OCI-LY1 (cell line): ENCODE results near the gene CTSH.

Source experiments
- H2AFZ ChIP-seq: fragments of 200-600 bp; sonication (generic), shearing (Covaris generic); 2 replicates; pipeline ENCODE4 v1.6.0; 2014; ENCODE audit warnings: antibody characterized with exemption, mild to moderate bottlenecking, low read length
- H3F3A ChIP-seq: fragments of 200-600 bp; sonication (generic), shearing (Covaris generic); 2 replicates; pipeline ENCODE4 v1.6.0; 2014; ENCODE audit warnings: mild to moderate bottlenecking, antibody characterized with exemption, low read length, moderate library complexity; ENCODE audit not compliant: insufficient read depth
- H3K27ac ChIP-seq: fragments of 200-600 bp; sonication (generic); 2 replicates; pipeline ENCODE4 v1.5.1; 2014; ENCODE audit warnings: low read length, mixed run types, mild to moderate bottlenecking, low read depth; ENCODE audit not compliant: poor library complexity, severe bottlenecking
- H3K27me3 ChIP-seq: fragments of 200-600 bp; sonication (generic); 2 replicates; pipeline ENCODE4 v1.6.0; 2014; ENCODE audit warnings: antibody characterized with exemption, mild to moderate bottlenecking, low read length, moderate library complexity; ENCODE audit not compliant: insufficient read depth
- H3K36me3 ChIP-seq: fragments of 200-600 bp; sonication (generic); 2 replicates; pipeline ENCODE4 v1.6.1; 2014; ENCODE audit warnings: mild to moderate bottlenecking, antibody characterized with exemption, low read length, moderate library complexity, mixed read lengths; ENCODE audit not compliant: insufficient read depth
- H3K4me1 ChIP-seq: fragments of 200-600 bp; sonication (generic); 2 replicates; pipeline ENCODE4 v1.5.1; 2014; ENCODE audit warnings: mild to moderate bottlenecking, low read length, moderate library complexity; ENCODE audit not compliant: insufficient read depth, severe bottlenecking
- H3K4me2 ChIP-seq: fragments of 200-600 bp; sonication (generic), shearing (Covaris generic); 2 replicates; pipeline ENCODE4 v1.6.1; 2014; ENCODE audit warnings: low read length
- H3K4me3 ChIP-seq: fragments of 200-600 bp; sonication (generic); 2 replicates; pipeline ENCODE4 v1.5.1; 2014; ENCODE audit warnings: low read length, low read depth, mild to moderate bottlenecking, mixed read lengths; ENCODE audit not compliant: poor library complexity, severe bottlenecking
- H3K79me2 ChIP-seq: fragments of 200-600 bp; shearing (Covaris generic); 2 replicates; pipeline ENCODE4 v1.6.1; 2016; ENCODE audit warnings: mixed run types, low read length, mixed read lengths; ENCODE audit not compliant: insufficient read depth
- H3K9ac ChIP-seq: fragments of 200-600 bp; sonication (generic), shearing (Covaris generic); 2 replicates; pipeline ENCODE4 v1.6.1; 2014; ENCODE audit warnings: mild to moderate bottlenecking, low read length, mixed read lengths
- H3K9me2 ChIP-seq: fragments of 200-600 bp; sonication (generic), shearing (Covaris generic); 2 replicates; pipeline ENCODE4 v1.6.1; 2014; ENCODE audit warnings: low read depth, mild to moderate bottlenecking, low read length, mixed read lengths
- H3K9me3 ChIP-seq: fragments of 200-600 bp; shearing (Covaris generic); 2 replicates; pipeline ENCODE4 v1.6.1; 2014; ENCODE audit warnings: low read length, mixed read lengths
- H4K20me1 ChIP-seq: fragments of 200-600 bp; sonication (generic), shearing (Covaris generic); 2 replicates; pipeline ENCODE4 v1.6.0; 2016; ENCODE audit warnings: mild to moderate bottlenecking, low read length; ENCODE audit not compliant: insufficient read depth
- EZH2 ChIP-seq: fragments of 200-600 bp; sonication (generic), shearing (Covaris generic); IDR thresholded peaks from 2 replicates; pipeline ENCODE4 v1.8.0; 2017; ENCODE audit warnings: borderline replicate concordance, mixed run types, mild to moderate bottlenecking, antibody characterized with exemption, low read length, moderate library complexity, mixed read lengths
- TF ChIP-seq, protein P1 (sequence below): fragments of 200-600 bp; sonication (generic), shearing (Covaris generic); IDR thresholded peaks from 2 replicates; pipeline ENCODE4 v1.5.1; 2017; ENCODE audit warnings: mild to moderate bottlenecking, antibody characterized with exemption, low read length, moderate library complexity, mixed read lengths

The CTSH gene

DNA sequence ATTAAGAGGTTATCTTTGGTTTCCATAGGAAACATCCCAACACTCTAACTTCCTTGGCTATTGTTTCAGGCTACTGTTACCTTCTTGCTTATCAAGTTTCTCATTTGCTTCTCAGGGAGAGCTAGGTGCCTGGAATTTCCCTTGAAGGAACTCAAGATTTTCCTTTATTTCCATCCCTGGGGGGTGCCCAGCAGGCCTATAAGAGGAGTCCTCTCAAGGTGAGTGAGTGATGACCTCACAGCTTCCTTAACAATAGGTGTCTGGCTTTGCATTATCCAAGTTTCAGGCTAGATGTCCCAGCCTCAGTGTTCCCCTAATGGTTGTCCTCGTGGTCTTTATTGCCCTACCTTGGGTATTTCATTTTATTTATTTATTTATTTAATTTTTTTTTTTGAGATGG lies 12.1 kb upstream of the CTSH start:
- H3K79me2 ChIP-seq, result no peaks in the 10 kb centered on the region
- H3K9me2 ChIP-seq, result no peaks in the 10 kb centered on the region
- no peak overlapping the region for H3K4me2 ChIP-seq
- no peaks in the 10 kb centered on the region; the same call in 1 of the 2 replicates for H3K36me3 ChIP-seq
- no peak overlapping the region for H3K4me3 ChIP-seq
- H3K4me1 ChIP-seq, result peaks cover 1% of the 10 kb centered on the region
- no peak overlapping the region for H3K9ac ChIP-seq
- H3K27ac ChIP-seq, result no peak overlapping the region
- H4K20me1 ChIP-seq, result no peaks in the 10 kb centered on the region
- H3K27me3 ChIP-seq, result no peaks in the 10 kb centered on the region
- H3K9me3 ChIP-seq, result no peaks in the 10 kb centered on the region
- H3F3A ChIP-seq, result no peaks in the 10 kb centered on the region
- TF ChIP-seq, protein P1, sequence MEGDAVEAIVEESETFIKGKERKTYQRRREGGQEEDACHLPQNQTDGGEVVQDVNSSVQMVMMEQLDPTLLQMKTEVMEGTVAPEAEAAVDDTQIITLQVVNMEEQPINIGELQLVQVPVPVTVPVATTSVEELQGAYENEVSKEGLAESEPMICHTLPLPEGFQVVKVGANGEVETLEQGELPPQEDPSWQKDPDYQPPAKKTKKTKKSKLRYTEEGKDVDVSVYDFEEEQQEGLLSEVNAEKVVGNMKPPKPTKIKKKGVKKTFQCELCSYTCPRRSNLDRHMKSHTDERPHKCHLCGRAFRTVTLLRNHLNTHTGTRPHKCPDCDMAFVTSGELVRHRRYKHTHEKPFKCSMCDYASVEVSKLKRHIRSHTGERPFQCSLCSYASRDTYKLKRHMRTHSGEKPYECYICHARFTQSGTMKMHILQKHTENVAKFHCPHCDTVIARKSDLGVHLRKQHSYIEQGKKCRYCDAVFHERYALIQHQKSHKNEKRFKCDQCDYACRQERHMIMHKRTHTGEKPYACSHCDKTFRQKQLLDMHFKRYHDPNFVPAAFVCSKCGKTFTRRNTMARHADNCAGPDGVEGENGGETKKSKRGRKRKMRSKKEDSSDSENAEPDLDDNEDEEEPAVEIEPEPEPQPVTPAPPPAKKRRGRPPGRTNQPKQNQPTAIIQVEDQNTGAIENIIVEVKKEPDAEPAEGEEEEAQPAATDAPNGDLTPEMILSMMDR, result no peak
- no peak for TF ChIP-seq EZH2
- no peak overlapping the region for H2AFZ ChIP-seq

DNA sequence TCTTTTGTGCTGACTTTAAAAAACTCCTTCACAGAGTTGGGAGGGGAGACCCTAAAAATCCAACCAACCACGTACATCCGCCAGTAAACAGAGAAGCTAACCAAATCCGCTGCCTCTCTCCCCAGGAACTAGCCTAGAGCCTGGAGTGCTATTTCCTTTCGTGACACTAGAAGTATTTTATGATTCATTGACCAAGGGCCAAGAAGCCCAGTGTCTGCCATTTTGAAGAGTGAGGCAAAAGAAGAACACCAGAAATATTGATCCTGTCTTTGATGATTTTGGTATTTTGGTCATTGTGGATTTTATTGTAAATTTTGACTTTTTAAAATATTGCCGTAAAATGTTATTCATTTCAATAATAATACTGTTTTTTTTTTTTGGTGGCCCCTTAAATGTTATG lies 10.5 kb upstream of the CTSH start:
- no peak overlapping the region for H3K27ac ChIP-seq
- no peak overlapping the region for H3K4me2 ChIP-seq
- no peaks in the 10 kb centered on the region for H3K27me3 ChIP-seq
- H3K9ac ChIP-seq, result no peak overlapping the region
- no peaks in the 10 kb centered on the region for H3F3A ChIP-seq
- no peaks in the 10 kb centered on the region for H3K9me3 ChIP-seq
- H3K9me2 ChIP-seq, result no peaks in the 10 kb centered on the region
- no peak overlapping the region for H2AFZ ChIP-seq
- H3K36me3 ChIP-seq, result no peaks in the 10 kb centered on the region; the same call in 1 of the 2 replicates
- H4K20me1 ChIP-seq, result no peaks in the 10 kb centered on the region
- no peaks in the 10 kb centered on the region for H3K79me2 ChIP-seq
- TF ChIP-seq, protein P1, result no peak
- peaks cover 11% of the 10 kb centered on the region for H3K4me1 ChIP-seq
- H3K4me3 ChIP-seq, result no peak overlapping the region

DNA sequence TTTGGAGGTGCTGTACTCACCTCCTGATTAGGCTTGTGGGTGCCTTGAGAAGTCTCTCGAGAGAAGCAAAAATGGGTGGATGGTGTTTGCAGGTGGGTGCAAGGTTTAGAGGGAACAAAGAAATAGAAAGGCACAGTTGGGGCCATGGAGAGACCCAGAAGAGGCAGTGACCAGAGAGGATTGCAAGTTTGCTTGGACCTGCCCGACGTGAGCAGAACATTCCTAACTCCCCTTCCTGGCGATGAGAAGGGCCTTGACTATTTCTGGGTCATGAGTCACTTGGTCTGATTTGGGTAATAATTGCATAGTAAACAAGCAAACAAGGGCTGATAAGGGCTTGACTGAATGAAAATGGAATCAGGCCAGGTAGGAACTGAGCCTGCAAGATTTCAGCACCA lies 7.0 kb upstream of the CTSH start:
- H3K4me1 ChIP-seq, result peaks cover 11% of the 10 kb centered on the region

More for the DNA sequence above, 7.0 kb upstream of the CTSH start:
- H3K9ac ChIP-seq, result no peak overlapping the region; the same call in 1 of the 2 replicates
- H3F3A ChIP-seq, result no peaks in the 10 kb centered on the region
- H3K9me2 ChIP-seq, result no peaks in the 10 kb centered on the region
- no peaks in the 10 kb centered on the region for H3K79me2 ChIP-seq
- no peaks in the 10 kb centered on the region for H3K36me3 ChIP-seq
- H3K27me3 ChIP-seq, result no peaks in the 10 kb centered on the region
- no peaks in the 10 kb centered on the region for H4K20me1 ChIP-seq
- H3K4me2 ChIP-seq, result peak overlapping the region; percentile 21; the same call in 1 of the 2 replicates
- H3K27ac ChIP-seq, result no peak overlapping the region
- TF ChIP-seq, protein P1, result no peak
- TF ChIP-seq EZH2, result no peak
- no peak overlapping the region for H2AFZ ChIP-seq
- no peak overlapping the region for H3K4me3 ChIP-seq
- no peaks in the 10 kb centered on the region for H3K9me3 ChIP-seq
